Tibial artery (tissue), 4 donors: ENCODE measurements around the gene VMAC.

ENCODE experiments used
- DNase-seq, 2 donors: peaks; one replicate each; pipeline ENCODE4 v3.0.0-alpha.2; 2019
- H3K27ac ChIP-seq, 2 donors: fragments of 200-600 bp; sonication (generic) in 1 of 2; 1 replicate in 1 of 2; 2 replicates in 1 of 2; pipeline ENCODE4 v1.5.1; 2018 to 2019; ENCODE audit warnings: mild to moderate bottlenecking in 1 of 2
- H3K27me3 ChIP-seq, 2 donors: fragments of 200-600 bp; sonication (generic) in 1 of 2; one replicate each; pipeline versions ENCODE4 v1.5.1 to v1.6.0; 2016 to 2019
- H3K36me3 ChIP-seq, 3 donors: fragments of 200-600 bp; sonication (generic) in 2 of 3; one replicate each; pipeline ENCODE4 v1.5.1; 2016 to 2019; ENCODE audit warnings: mild to moderate bottlenecking in 2 of 3
- H3K4me1 ChIP-seq, 4 donors: fragments of 200-600 bp; sonication (generic) in 2 of 4; 1 replicate in 3 of 4; 2 replicates in 1 of 4; pipeline ENCODE4 v1.5.1; 2016 to 2019
- H3K4me3 ChIP-seq, 2 donors: fragments of 200-600 bp; sonication (generic) in 1 of 2; 1 replicate in 1 of 2; 2 replicates in 1 of 2; pipeline ENCODE4 v1.5.1; 2018 to 2019; ENCODE audit warnings: mild to moderate bottlenecking in 2 of 2
- H3K9me3 ChIP-seq, 3 donors: fragments of 200-600 bp; sonication (generic) in 1 of 3; one replicate each; pipeline ENCODE4 v1.5.1; 2016 to 2019
- intact Hi-C: fragments of 100-400 bp; cut with DNase I; formaldehyde crosslinking; loops from one replicate; pipeline ENCODE4 v1.15.0; 2023; ENCODE audit warnings: low total_unique reads
- TF ChIP-seq, protein P1 (sequence below), 2 experiments: fragments of 200-600 bp in 1 of 2; fragments of 450-650 bp in 1 of 2; IDR thresholded peaks; one replicate each; pipeline ENCODE4 v1.5.1; 2017 to 2019; ENCODE audit warnings: antibody characterized with exemption in 2 of 2, mild to moderate bottlenecking in 1 of 2, moderate library complexity in 1 of 2

VMAC gene

DNA sequence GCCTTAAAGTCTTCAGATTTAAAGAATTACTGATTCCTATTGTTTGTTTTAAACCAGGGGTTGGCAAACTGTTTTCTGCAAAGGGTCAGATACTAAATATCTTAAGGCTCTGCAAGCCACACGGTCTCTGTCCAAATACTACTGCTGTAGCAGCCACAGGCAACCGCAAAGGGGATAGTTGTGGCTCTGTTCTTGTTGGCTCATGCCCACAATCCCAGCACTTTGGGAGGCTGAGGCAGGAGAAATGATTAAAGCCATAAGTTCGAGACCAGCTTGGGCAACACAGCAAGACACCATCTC, 50.9 kb downstream of the VMAC start:
- Histone ChIP-seq H3K36me3 (no peaks in the 10 kb centered on the region), H3K27me3 (no peaks in the 10 kb centered on the region), H3K27ac (peak overlapping the region; percentile 67 to 75), H3K9me3 (no peaks in the 10 kb centered on the region), H3K4me3 (no peak overlapping the region), H3K4me1 (peaks cover 11 to 71% (median 59%) of the 10 kb centered on the region in 4 donors)
- DNase-seq: no peak
- TF ChIP-seq, protein P1, sequence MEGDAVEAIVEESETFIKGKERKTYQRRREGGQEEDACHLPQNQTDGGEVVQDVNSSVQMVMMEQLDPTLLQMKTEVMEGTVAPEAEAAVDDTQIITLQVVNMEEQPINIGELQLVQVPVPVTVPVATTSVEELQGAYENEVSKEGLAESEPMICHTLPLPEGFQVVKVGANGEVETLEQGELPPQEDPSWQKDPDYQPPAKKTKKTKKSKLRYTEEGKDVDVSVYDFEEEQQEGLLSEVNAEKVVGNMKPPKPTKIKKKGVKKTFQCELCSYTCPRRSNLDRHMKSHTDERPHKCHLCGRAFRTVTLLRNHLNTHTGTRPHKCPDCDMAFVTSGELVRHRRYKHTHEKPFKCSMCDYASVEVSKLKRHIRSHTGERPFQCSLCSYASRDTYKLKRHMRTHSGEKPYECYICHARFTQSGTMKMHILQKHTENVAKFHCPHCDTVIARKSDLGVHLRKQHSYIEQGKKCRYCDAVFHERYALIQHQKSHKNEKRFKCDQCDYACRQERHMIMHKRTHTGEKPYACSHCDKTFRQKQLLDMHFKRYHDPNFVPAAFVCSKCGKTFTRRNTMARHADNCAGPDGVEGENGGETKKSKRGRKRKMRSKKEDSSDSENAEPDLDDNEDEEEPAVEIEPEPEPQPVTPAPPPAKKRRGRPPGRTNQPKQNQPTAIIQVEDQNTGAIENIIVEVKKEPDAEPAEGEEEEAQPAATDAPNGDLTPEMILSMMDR (IDR thresholded peaks at IDR 0.05): no peak
- intact Hi-C loops: no loop called here

DNA sequence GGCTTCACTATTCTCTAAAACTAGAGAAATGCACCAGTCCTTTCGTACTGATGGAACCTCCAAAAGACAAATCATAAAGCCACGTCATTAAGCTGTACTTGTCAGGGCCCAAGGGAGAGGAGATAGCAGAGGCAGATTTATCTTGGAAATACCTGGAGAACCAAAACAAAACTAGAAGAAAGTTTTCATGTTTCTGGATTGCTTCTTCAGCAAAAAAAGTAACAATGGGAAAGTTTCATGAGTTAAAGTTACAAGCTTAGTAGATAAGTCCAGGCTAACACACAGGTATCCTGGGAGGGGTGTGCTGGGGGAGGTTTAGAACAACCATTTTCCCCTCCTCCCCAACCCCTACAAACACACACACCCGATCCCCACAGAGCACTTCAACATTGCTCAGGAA, 51.7 kb downstream of the VMAC start:
- intact Hi-C loops: no loop called here
- Histone ChIP-seq H3K36me3 (no peaks in the 10 kb centered on the region), H3K4me3 (no peak overlapping the region), H3K27me3 (no peaks in the 10 kb centered on the region), H3K4me1 (peaks cover 11 to 71% (median 60%) of the 10 kb centered on the region in 4 donors), H3K27ac (no peak overlapping the region), H3K9me3 (no peaks in the 10 kb centered on the region)
- DNase-seq: no peak
- TF ChIP-seq, protein P1 (IDR thresholded peaks at IDR 0.05): no peak

DNA sequence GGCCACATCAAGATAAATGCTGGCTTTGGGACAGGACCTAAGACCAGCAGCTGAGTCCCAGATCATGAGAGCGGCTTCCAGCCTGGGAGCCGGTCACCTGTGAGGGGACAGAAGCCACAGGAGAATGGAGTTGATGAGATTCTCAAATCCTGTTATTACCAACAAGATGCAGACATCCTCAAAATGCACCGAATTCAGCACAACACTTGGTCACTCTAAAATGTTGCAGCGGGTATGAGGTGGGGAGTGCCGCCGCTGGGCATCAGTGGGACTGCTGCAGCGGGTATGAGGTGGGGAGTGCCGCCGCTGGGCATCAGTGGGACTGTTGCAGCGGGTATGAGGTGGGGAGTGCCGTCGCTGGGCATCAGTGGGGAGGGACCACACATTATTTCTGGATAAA, 52.1 kb downstream of the VMAC start:
- H3K36me3 ChIP-seq: no peaks in the 10 kb centered on the region
- peaks cover 11 to 71% (median 59%) of the 10 kb centered on the region in 4 donors for H3K4me1 ChIP-seq
- H3K4me3 ChIP-seq: no peak overlapping the region
- TF ChIP-seq, protein P1 (IDR thresholded peaks at IDR 0.05): no peak
- no peak for DNase-seq
- no peaks in the 10 kb centered on the region for H3K27me3 ChIP-seq
- intact Hi-C loops: no loop called here
- H3K27ac ChIP-seq: no peak overlapping the region
- H3K9me3 ChIP-seq: no peaks in the 10 kb centered on the region

DNA sequence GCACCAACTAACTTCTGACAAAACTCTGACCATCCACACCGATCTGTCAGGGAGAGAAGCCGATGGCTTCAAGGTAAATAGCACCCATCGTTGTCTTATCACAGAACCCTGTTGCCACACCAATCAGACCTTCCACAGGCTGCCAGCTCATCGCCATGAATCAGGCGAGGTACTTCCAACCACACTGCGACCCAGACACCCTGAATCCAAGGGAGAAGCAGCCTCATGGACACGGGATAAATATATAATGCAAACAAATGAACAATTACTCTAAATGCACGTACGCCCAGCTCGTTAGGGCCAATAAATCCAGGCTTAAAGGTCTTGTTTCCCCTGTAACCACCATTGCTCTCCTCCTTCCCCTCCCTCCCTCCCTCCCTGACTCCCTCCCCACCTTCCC, 52.5 kb downstream of the VMAC start:
- Histone ChIP-seq H3K4me3 (no peak overlapping the region), H3K27ac (no peak overlapping the region), H3K36me3 (no peaks in the 10 kb centered on the region), H3K4me1 (peaks cover 11 to 71% (median 59%) of the 10 kb centered on the region in 4 donors), H3K27me3 (no peaks in the 10 kb centered on the region), H3K9me3 (no peaks in the 10 kb centered on the region)
- no peak for DNase-seq
- TF ChIP-seq, protein P1 (IDR thresholded peaks at IDR 0.05): no peak
- intact Hi-C loops: no loop called here

DNA sequence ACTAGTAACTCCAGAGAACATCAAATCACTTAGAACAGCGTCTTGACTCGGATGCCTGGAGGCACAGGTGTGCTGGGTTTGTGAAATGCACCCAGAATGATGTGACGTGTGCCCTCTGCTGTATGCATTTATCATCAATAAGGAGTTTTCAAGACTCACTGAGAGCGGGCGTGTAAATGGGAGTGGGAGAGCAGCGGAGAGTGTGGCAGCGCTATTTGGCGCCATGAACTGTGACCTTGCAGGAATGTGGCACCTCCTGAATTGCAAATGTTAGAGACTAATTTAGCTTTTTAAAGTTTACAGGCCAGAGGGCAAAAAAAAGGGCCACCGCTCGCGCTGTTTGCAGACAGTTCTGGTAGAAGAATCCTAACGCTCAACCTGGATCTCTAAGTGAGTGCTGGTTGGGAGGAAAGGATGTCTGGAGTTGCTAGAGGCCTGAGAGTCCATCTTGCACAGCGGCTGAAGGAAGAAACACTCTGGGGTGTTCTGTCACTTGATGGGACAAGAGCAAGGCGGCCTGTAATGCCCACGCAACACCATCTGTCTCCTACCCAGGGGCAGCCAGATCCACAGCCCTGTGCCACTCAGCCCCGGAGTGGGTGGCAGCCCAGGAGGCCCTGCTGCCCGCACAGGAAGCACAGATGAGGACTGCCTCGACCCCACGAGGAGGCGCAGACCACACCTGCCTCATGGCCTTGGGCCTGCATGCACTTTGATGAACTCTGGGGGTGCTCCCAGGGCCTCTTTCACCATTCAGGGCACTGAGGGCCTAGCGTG, 53.6 kb downstream of the VMAC start:
- H3K36me3 ChIP-seq: no peaks in the 10 kb centered on the region
- no peak for DNase-seq
- H3K4me3 ChIP-seq: no peak overlapping the region
- no peaks in the 10 kb centered on the region for H3K27me3 ChIP-seq
- no peak overlapping the region for H3K27ac ChIP-seq
- H3K4me1 ChIP-seq: peaks cover 11 to 71% (median 56%) of the 10 kb centered on the region in 4 donors
- TF ChIP-seq, protein P1 (IDR thresholded peaks at IDR 0.05): no peak
- no peaks in the 10 kb centered on the region for H3K9me3 ChIP-seq
- intact Hi-C loops: no loop called here

DNA sequence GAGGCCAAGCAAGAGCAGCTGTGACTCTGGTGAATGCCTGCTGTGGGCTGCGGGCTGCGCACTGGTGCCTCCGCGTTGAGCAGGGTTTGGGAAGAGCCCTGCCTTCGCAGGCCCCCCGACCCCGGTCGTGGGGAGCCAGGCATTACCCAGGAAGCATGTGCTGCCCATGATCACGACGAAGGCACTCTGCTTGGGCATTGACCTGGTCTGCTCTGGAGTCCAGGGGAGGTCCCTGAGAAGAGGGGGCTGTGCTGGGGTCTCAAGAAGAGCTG, 54.1 kb downstream of the VMAC start:
- Histone ChIP-seq H3K36me3 (no peaks in the 10 kb centered on the region), H3K4me3 (no peak overlapping the region), H3K27ac (no peak overlapping the region), H3K4me1 (peaks cover 9 to 67% (median 53%) of the 10 kb centered on the region in 4 donors), H3K27me3 (no peaks in the 10 kb centered on the region), H3K9me3 (no peaks in the 10 kb centered on the region)
- intact Hi-C loops: no loop called here
- no peak for DNase-seq
- TF ChIP-seq, protein P1 (IDR thresholded peaks at IDR 0.05): no peak
